HuH-7 (cell line): ENCODE data around the gene C1R.

ENCODE experiments used
- DNase-seq: peaks from one replicate; pipeline ENCODE4 v3.0.0; 2011; ENCODE audit warnings: low spot score

C1R gene

DNA sequence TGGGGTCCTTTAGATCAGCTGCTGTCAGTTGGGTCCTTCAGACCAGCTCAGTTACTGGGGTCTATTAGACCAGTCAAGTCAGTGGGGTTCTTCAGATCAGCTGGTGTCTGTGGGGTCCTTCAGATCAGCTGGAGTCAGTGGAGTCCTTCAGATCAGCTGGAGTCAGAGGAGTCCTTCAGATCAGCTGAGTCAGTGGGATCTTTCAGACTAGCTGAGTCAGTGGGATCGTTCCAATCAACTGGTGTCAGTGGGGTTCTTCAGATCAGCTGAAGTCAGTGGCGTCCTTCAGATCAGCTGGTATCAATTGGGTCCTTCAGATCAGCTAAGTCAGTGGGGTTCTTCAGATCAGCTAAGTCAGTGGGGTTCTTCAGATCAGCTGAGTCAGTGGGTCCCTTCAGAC, 59.3 kb downstream of the C1R start:
- DNase-seq = no peak

DNA sequence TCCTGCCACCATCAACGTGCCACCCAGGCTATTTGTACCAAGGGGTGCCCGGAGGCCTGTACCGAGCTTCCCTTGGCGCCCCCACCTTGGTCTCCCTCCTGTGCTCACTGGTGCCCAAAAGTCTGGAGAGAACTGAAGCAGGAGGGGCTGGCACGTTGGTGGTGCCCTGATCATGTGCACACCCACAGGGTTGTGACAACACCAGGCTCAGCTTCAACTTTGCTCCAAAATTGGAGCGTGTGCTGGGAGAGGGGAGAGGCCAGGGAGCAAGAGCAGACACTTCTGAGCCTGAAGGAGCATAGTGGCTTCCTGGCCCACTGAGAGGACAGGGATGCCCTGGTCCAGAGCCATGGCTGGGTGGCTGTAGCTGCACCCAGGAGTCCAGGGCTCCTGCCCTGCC, 60.9 kb downstream of the C1R start:
- DNase-seq = no peak
